H9 (cell line): ENCODE data around the gene CPE. TPM values are rescaled to one million over a fixed set of nuclear protein-coding genes. Genes with fewer than 3 reads are reported as not detected.

ENCODE experiments used
- DNase-seq: peaks from one replicate; pipeline ENCODE4 v3.0.0-alpha.2; 2017
- H2AFZ ChIP-seq: one replicate; pipeline ENCODE4 v1.6.1; 2013; ENCODE audit warnings: mild to moderate bottlenecking, low read length, control low read depth, moderate library complexity
- H2AK5ac ChIP-seq: 2 replicates; pipeline ENCODE4 v1.6.1; 2013; ENCODE audit warnings: low read length, control low read depth, mixed read lengths; ENCODE audit not compliant: insufficient read length
- H2BK120ac ChIP-seq: one replicate; pipeline ENCODE4 v1.6.1; 2013; ENCODE audit warnings: low read depth, mild to moderate bottlenecking, low read length, control low read depth, inconsistent platforms; ENCODE audit not compliant: poor library complexity, severe bottlenecking
- H2BK12ac ChIP-seq: 2 replicates; pipeline ENCODE4 v1.6.1; 2013; ENCODE audit warnings: low read length, control low read depth, mixed read lengths, low read depth; ENCODE audit not compliant: insufficient read length
- H2BK15ac ChIP-seq: 2 replicates; pipeline ENCODE4 v1.6.1; 2013; ENCODE audit warnings: low read depth, low read length, control low read depth
- H2BK20ac ChIP-seq: one replicate; pipeline ENCODE4 v1.6.1; 2013; ENCODE audit warnings: low read depth, mild to moderate bottlenecking, low read length, control low read depth, inconsistent platforms; ENCODE audit not compliant: poor library complexity, severe bottlenecking
- H2BK5ac ChIP-seq: 2 replicates; pipeline ENCODE4 v1.6.1; 2013; ENCODE audit warnings: low read length, control low read depth, mixed read lengths; ENCODE audit not compliant: insufficient read length
- H3K14ac ChIP-seq: 2 replicates; pipeline ENCODE4 v1.6.1; 2013; ENCODE audit warnings: low read length, control low read depth; ENCODE audit not compliant: insufficient read depth
- H3K18ac ChIP-seq: 2 replicates; pipeline ENCODE4 v1.6.1; 2013; ENCODE audit warnings: low read depth, mild to moderate bottlenecking, mixed read lengths, low read length, control low read depth; ENCODE audit not compliant: insufficient read length
- H3K23ac ChIP-seq: 2 replicates; pipeline ENCODE4 v1.6.1; 2013; ENCODE audit warnings: low read length, control low read depth, mixed read lengths, low read depth; ENCODE audit not compliant: insufficient read length
- H3K23me2 ChIP-seq: 2 replicates; pipeline ENCODE4 v1.6.1; 2013; ENCODE audit warnings: low read depth, mild to moderate bottlenecking, mixed read lengths, low read length, control low read depth; ENCODE audit not compliant: insufficient read length, poor library complexity, severe bottlenecking
- H3K27ac ChIP-seq: 2 replicates; pipeline ENCODE4 v1.5.1; 2013; ENCODE audit warnings: low read length, control low read depth, mixed read lengths, low read depth; ENCODE audit not compliant: insufficient read length
- H3K27me3 ChIP-seq: 2 replicates; pipeline ENCODE4 v1.6.1; 2013; ENCODE audit warnings: low read length, control low read depth, inconsistent platforms; ENCODE audit not compliant: insufficient read depth
- H3K4ac ChIP-seq: 2 replicates; pipeline ENCODE4 v1.6.1; 2013; ENCODE audit warnings: low read depth, mild to moderate bottlenecking, control low read depth, inconsistent platforms, low read length, moderate library complexity
- H3K4me1 ChIP-seq: 2 replicates; pipeline ENCODE4 v1.6.1; 2013; ENCODE audit warnings: low read length, control low read depth, inconsistent platforms; ENCODE audit not compliant: insufficient read depth
- H3K4me2 ChIP-seq: 2 replicates; pipeline ENCODE4 v1.6.1; 2013; ENCODE audit warnings: low read length, control low read depth, mixed read lengths; ENCODE audit not compliant: insufficient read length, insufficient read depth
- H3K56ac ChIP-seq: 2 replicates; pipeline ENCODE4 v1.6.1; 2013; ENCODE audit warnings: low read depth, mild to moderate bottlenecking, mixed read lengths, low read length, control low read depth; ENCODE audit not compliant: insufficient read length
- H3K79me1 ChIP-seq: 2 replicates; pipeline ENCODE4 v1.6.1; 2013; ENCODE audit warnings: low read depth, mild to moderate bottlenecking, moderate library complexity, low read length, control low read depth, inconsistent platforms; ENCODE audit not compliant: insufficient read depth, poor library complexity, severe bottlenecking
- H3K79me2 ChIP-seq: 2 replicates; pipeline ENCODE4 v1.6.1; 2013; ENCODE audit warnings: low read length, control low read depth, inconsistent platforms; ENCODE audit not compliant: insufficient read depth
- H3K9ac ChIP-seq: 2 replicates; pipeline ENCODE4 v1.6.1; 2013; ENCODE audit warnings: low read length, control low read depth, mixed read lengths; ENCODE audit not compliant: insufficient read length; ENCODE audit errors: extremely low read depth
- H3K9me3 ChIP-seq: one replicate; pipeline ENCODE4 v1.6.1; 2013; ENCODE audit warnings: low read depth, low read length, inconsistent platforms; ENCODE audit not compliant: control insufficient read depth
- H3T11ph ChIP-seq: one replicate; pipeline ENCODE4 v1.6.1; 2013; ENCODE audit warnings: mild to moderate bottlenecking, low read length, control low read depth, inconsistent platforms
- H4K20me1 ChIP-seq: one replicate; pipeline ENCODE4 v1.6.1; 2013; ENCODE audit not compliant: control insufficient read depth, insufficient read length, insufficient read depth
- H4K5ac ChIP-seq: 2 replicates; pipeline ENCODE4 v1.6.1; 2013; ENCODE audit warnings: low read depth, mild to moderate bottlenecking, mixed read lengths, low read length, control low read depth; ENCODE audit not compliant: insufficient read length
- H4K8ac ChIP-seq: replicated peaks from 2 replicates; pipeline ENCODE4 v1.6.1; 2013; ENCODE audit warnings: low read length, control low read depth, mixed read lengths, low read depth; ENCODE audit not compliant: insufficient read length
- H4K91ac ChIP-seq: 2 replicates; pipeline ENCODE4 v1.6.1; 2013; ENCODE audit warnings: low read depth, mild to moderate bottlenecking, moderate library complexity, mixed read lengths, low read length, control low read depth; ENCODE audit not compliant: insufficient read length
- H3K27ac Mint-ChIP-seq, 3 experiments: 2 replicates in 2 of 3; 3 replicates in 1 of 3; pipeline ENCODE4 v1.8.0; 2020 to 2021; ENCODE audit warnings: mixed read lengths in 3 of 3, mild to moderate bottlenecking in 1 of 3, moderate library complexity in 1 of 3
- H3K27me3 Mint-ChIP-seq: 2 replicates; pipeline ENCODE4 v1.8.0; 2021; ENCODE audit warnings: low read depth, mild to moderate bottlenecking, moderate library complexity, mixed read lengths
- H3K36me3 Mint-ChIP-seq, 3 experiments: 2 replicates in 2 of 3; 3 replicates in 1 of 3; pipeline ENCODE4 v1.8.0; 2020 to 2021; ENCODE audit warnings: low read depth in 3 of 3, mixed read lengths in 3 of 3; ENCODE audit not compliant: insufficient read depth in 1 of 3
- H3K4me1 Mint-ChIP-seq, 2 experiments: 2 replicates each; pipeline ENCODE4 v1.8.0; 2020; ENCODE audit warnings: mixed read lengths in 2 of 2
- H3K4me3 Mint-ChIP-seq, 2 experiments: 2 replicates in 1 of 2; 3 replicates in 1 of 2; pipeline ENCODE4 v1.8.0; 2020 to 2021; ENCODE audit warnings: mild to moderate bottlenecking in 2 of 2, mixed read lengths in 2 of 2, moderate library complexity in 1 of 2
- H3K9me3 Mint-ChIP-seq, 2 experiments: 2 replicates in 1 of 2; 3 replicates in 1 of 2; pipeline ENCODE4 v1.8.0; 2020; ENCODE audit warnings: mild to moderate bottlenecking in 2 of 2, mixed read lengths in 2 of 2, moderate library complexity in 1 of 2
- WGBS: extraction: QIAGEN DNeasy Blood & Tissue Kit; methylation state at CpG from one replicate; pipeline ENCODE4 v1.1.7; 2013; ENCODE audit warnings: missing lambda C conversion rate, low lambda C conversion rate, mixed read lengths; ENCODE audit not compliant: insufficient read length; ENCODE audit errors: extremely low coverage; 5-methylcytosine and 5-hydroxymethylcytosine counted together
- total RNA-seq: library from RNA; stranded (reverse); gene quantifications from 2 replicates; pipeline ENCODE4 v1.2.1, GENCODE V29; 2021
- TF ChIP-seq, protein P1 (sequence below): fragments of 200-600 bp; sonication (generic); conservative IDR thresholded peaks from 3 replicates; pipeline ENCODE4 v1.8.0; 2021; ENCODE audit warnings: antibody characterized with exemption, mild to moderate bottlenecking

CPE gene
- total RNA-seq, 1 experiment from 2014 or later, result 10.0 TPM

- Mint-ChIP-seq H3K4me3 (no peak overlapping the region), H3K9me3 (no peaks in the 10 kb centered on the region), H3K4me1 (no peaks in the 10 kb centered on the region), H3K27ac (peak overlapping the region in 1 of 3 experiments; percentile 3; a peak in 1 of 7 replicates), H3K27me3 (no peaks in the 10 kb centered on the region), H3K36me3 (no peaks in the 10 kb centered on the region)
- Histone ChIP-seq H3T11ph (no peak overlapping the region), H3K56ac (no peak overlapping the region), H3K4ac (no peak overlapping the region), H2BK12ac (no peak overlapping the region), H4K5ac (no peak overlapping the region), H3K4me1 (no peaks in the 10 kb centered on the region), H4K91ac (no peak overlapping the region), H4K20me1 (no peaks in the 10 kb centered on the region), H3K23ac (no peak overlapping the region), H3K27ac (no peak overlapping the region), H3K14ac (no peak overlapping the region), H3K18ac (no peak overlapping the region), H2BK20ac (no peak overlapping the region), H3K23me2 (no peaks in the 10 kb centered on the region), H2AFZ (no peak overlapping the region), H3K9ac (no peak overlapping the region), H3K27me3 (no peaks in the 10 kb centered on the region), H3K9me3 (no peaks in the 10 kb centered on the region), H2BK15ac (no peak overlapping the region), H4K8ac (no peak overlapping the region), H2BK5ac (no peak overlapping the region), H3K79me1 (no peaks in the 10 kb centered on the region), H3K4me2 (no peak overlapping the region), H3K79me2 (no peaks in the 10 kb centered on the region), H2BK120ac (no peak overlapping the region), H2AK5ac (no peak overlapping the region)
- no peak for DNase-seq
- TF ChIP-seq, protein P1, sequence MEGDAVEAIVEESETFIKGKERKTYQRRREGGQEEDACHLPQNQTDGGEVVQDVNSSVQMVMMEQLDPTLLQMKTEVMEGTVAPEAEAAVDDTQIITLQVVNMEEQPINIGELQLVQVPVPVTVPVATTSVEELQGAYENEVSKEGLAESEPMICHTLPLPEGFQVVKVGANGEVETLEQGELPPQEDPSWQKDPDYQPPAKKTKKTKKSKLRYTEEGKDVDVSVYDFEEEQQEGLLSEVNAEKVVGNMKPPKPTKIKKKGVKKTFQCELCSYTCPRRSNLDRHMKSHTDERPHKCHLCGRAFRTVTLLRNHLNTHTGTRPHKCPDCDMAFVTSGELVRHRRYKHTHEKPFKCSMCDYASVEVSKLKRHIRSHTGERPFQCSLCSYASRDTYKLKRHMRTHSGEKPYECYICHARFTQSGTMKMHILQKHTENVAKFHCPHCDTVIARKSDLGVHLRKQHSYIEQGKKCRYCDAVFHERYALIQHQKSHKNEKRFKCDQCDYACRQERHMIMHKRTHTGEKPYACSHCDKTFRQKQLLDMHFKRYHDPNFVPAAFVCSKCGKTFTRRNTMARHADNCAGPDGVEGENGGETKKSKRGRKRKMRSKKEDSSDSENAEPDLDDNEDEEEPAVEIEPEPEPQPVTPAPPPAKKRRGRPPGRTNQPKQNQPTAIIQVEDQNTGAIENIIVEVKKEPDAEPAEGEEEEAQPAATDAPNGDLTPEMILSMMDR, result no peak
- no CpG with 5 or more reads among the region's 1 CpG for WGBS
Observed at GRCh38 chr4:165418073-165418472, 39.3 kb downstream of the CPE start.
